ENCODE data around the gene CALN1. TPM values are rescaled to one million over a fixed set of nuclear protein-coding genes. Genes with fewer than 3 reads are reported as not detected.

CALN1 gene
- total RNA-seq, 2 donors from 2014 or later = 4.3 to 6.9 TPM

GRCh38 chr7:72152161-72153131 is 259.7 kb downstream of the CALN1 start:
- no peaks in the 10 kb centered on the region for H3K27me3 ChIP-seq (ENCODE audit: control insufficient read depth, insufficient read depth, low read length, poor library complexity, severe bottlenecking)
- WGBS, 2 experiments (ENCODE audit: insufficient coverage in 1 of 2, insufficient read length in 1 of 2) = 75 to 80% methylated on average over 6 to 7 of the region's 7 CpGs
- Mint-ChIP-seq H3K27ac (peak overlapping the region; percentile 27), H3K4me3 (no peak overlapping the region), H3K27me3 (ENCODE audit: insufficient read depth) (no peaks in the 10 kb centered on the region), H3K36me3 (ENCODE audit: low read depth) (no peaks in the 10 kb centered on the region), H3K4me1 (peaks cover 12% of the 10 kb centered on the region), H3K9me3 (peaks cover 4% of the 10 kb centered on the region)
- no peaks in the 10 kb centered on the region for H3K36me3 ChIP-seq (ENCODE audit: control insufficient read depth, insufficient read depth, low read length)
- DNase-seq = no peak
- peaks cover 6% of the 10 kb centered on the region for H3K4me1 ChIP-seq (ENCODE audit: control insufficient read depth, insufficient read depth, low read length)
- no peak overlapping the region for H3K9ac ChIP-seq (ENCODE audit: extremely low read depth, low read length, poor library complexity, severe bottlenecking)
- TF ChIP-seq, protein P1, sequence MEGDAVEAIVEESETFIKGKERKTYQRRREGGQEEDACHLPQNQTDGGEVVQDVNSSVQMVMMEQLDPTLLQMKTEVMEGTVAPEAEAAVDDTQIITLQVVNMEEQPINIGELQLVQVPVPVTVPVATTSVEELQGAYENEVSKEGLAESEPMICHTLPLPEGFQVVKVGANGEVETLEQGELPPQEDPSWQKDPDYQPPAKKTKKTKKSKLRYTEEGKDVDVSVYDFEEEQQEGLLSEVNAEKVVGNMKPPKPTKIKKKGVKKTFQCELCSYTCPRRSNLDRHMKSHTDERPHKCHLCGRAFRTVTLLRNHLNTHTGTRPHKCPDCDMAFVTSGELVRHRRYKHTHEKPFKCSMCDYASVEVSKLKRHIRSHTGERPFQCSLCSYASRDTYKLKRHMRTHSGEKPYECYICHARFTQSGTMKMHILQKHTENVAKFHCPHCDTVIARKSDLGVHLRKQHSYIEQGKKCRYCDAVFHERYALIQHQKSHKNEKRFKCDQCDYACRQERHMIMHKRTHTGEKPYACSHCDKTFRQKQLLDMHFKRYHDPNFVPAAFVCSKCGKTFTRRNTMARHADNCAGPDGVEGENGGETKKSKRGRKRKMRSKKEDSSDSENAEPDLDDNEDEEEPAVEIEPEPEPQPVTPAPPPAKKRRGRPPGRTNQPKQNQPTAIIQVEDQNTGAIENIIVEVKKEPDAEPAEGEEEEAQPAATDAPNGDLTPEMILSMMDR (conservative IDR thresholded peaks at IDR 0.05) = no peak
- peak overlapping the region; percentile 48 for H3K4me3 ChIP-seq (ENCODE audit: low read length)
- no peaks in the 10 kb centered on the region for H3K9me3 ChIP-seq (ENCODE audit: control insufficient read depth, low read length)
- no peak overlapping the region for H3K27ac ChIP-seq (ENCODE audit: low read depth, low read length)

DNA sequence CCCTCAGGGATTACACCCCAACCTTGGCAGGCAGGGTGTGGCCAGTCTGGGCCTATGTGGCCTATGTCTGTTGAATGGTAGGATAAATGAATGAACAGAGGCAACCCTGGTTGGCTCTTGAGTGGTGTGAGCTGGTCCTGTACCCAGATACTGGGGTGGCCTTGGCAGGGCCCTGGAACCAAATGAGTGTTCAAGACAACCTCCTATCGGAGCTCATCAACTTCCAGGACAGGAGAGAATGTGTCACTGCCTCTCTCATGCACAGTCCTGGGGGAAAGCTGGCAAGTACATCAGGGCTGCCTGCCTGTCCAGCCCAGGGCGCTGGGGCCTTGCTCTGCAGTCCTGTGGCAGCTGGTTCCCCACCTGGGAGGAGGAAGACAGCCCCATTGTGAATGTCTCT is 271.6 kb downstream of the CALN1 start:
- DNase-seq = no peak
- H3K4me3 ChIP-seq (ENCODE audit: low read length) = no peak overlapping the region
- WGBS, 2 experiments (ENCODE audit: insufficient coverage in 1 of 2, insufficient read length in 1 of 2) = 86 to 100% methylated on average over 1 to 2 of the region's 2 CpGs
- H3K9ac ChIP-seq (ENCODE audit: extremely low read depth, low read length, poor library complexity, severe bottlenecking) = no peak overlapping the region
- H3K27ac Mint-ChIP-seq = no peak overlapping the region
- no peaks in the 10 kb centered on the region for H3K36me3 ChIP-seq (ENCODE audit: control insufficient read depth, insufficient read depth, low read length)
- H3K36me3 Mint-ChIP-seq (ENCODE audit: low read depth) = peaks cover 9% of the 10 kb centered on the region
- no peak overlapping the region for H3K27ac ChIP-seq (ENCODE audit: low read depth, low read length)
- no peak overlapping the region for H3K4me3 Mint-ChIP-seq
- peaks cover 70% of the 10 kb centered on the region for H3K9me3 Mint-ChIP-seq
- H3K27me3 ChIP-seq (ENCODE audit: control insufficient read depth, insufficient read depth, low read length, poor library complexity, severe bottlenecking) = no peaks in the 10 kb centered on the region
- no peaks in the 10 kb centered on the region for H3K4me1 ChIP-seq (ENCODE audit: control insufficient read depth, insufficient read depth, low read length)
- TF ChIP-seq, protein P1 (conservative IDR thresholded peaks at IDR 0.05) = no peak
- H3K9me3 ChIP-seq (ENCODE audit: control insufficient read depth, low read length) = peaks cover 41% of the 10 kb centered on the region
- peaks cover 4% of the 10 kb centered on the region for H3K27me3 Mint-ChIP-seq (ENCODE audit: insufficient read depth)
- no peaks in the 10 kb centered on the region for H3K4me1 Mint-ChIP-seq

DNA sequence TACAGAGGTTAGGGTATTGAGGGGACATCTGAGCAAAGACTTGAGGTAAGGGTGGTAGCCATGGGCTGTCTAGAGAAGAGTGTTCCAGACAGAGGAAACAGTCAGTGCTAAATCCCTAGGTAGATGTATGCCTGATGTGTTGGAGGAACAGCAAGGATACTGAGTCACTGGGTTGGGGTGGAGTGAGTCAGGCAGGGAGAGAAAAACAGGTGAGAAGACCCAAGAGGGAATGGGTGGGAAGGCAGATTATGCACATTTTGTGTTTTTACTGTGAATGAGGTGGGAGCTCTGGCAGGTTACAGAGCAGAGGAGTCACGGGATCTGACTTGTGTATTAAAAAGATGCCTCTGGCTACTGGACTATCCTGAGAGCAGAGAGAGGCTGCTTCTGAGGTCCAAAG is 285.0 kb downstream of the CALN1 start:
- Mint-ChIP-seq H3K9me3 (peaks cover 18% of the 10 kb centered on the region), H3K27me3 (ENCODE audit: insufficient read depth) (no peaks in the 10 kb centered on the region), H3K36me3 (ENCODE audit: low read depth) (no peaks in the 10 kb centered on the region), H3K27ac (no peak overlapping the region), H3K4me1 (no peaks in the 10 kb centered on the region), H3K4me3 (no peak overlapping the region)
- no peak overlapping the region for H3K4me3 ChIP-seq (ENCODE audit: low read length)
- H3K27me3 ChIP-seq (ENCODE audit: control insufficient read depth, insufficient read depth, low read length, poor library complexity, severe bottlenecking) = no peaks in the 10 kb centered on the region
- TF ChIP-seq, protein P1 (conservative IDR thresholded peaks at IDR 0.05) = no peak
- no peaks in the 10 kb centered on the region for H3K36me3 ChIP-seq (ENCODE audit: control insufficient read depth, insufficient read depth, low read length)
- H3K4me1 ChIP-seq (ENCODE audit: control insufficient read depth, insufficient read depth, low read length) = no peaks in the 10 kb centered on the region
- no peak overlapping the region for H3K27ac ChIP-seq (ENCODE audit: low read depth, low read length)
- WGBS, 2 experiments (ENCODE audit: insufficient coverage in 1 of 2, insufficient read length in 1 of 2) = 77 to 100% methylated on average over 1 of the region's 1 CpG
- DNase-seq = no peak
- no peaks in the 10 kb centered on the region for H3K9me3 ChIP-seq (ENCODE audit: control insufficient read depth, low read length)
- H3K9ac ChIP-seq (ENCODE audit: extremely low read depth, low read length, poor library complexity, severe bottlenecking) = no peak overlapping the region

All from endodermal cell (in vitro differentiated cells).